Measurements from ENCODE around the gene AGAP1.
"Not testable (repeated sequence)": the region's sequence is repeated elsewhere in the genome, so short reads cannot be mapped to it uniquely, and the experiment has no call there.

AGAP1 gene

DNA sequence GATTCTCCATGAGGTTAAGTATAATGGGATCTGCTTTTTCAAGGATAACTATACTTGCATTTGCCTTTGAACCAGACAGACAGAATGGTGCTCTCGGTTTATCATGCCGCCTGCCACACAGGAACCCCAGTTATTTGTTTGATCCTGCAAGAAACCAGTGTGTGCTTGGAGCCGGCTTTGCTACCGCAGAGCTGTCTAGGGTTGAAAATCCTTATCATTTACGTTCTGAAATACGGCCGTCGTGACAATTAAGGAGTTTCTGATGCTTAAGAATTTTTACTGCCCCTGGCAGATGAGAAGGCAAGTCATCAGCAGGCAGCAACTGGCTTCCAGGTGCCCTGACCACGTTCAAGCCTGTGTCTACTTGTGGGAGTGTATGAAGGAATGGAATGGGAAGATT, 562.3 kb downstream of the AGAP1 start:
- no peak for DNase-seq

DNA sequence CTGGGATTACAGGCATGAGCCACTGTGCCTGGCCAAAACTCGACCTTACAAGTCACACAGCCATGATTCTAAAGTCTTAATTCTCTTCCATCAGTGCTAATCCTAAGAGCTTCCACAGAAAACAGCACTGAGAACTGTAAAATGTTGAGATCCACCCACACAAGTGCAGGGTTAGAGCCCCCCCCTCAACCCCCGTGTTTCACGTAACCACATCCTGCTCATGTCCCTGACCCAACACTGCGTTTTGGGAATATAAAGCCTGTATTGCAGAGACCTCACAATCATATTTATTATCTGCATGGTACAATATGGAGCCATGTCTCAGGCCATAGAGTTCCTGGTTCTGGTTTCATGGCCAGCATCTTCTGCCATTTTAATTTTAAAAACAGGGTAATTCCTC, 563.5 kb downstream of the AGAP1 start:
- DNase-seq: no peak

DNA sequence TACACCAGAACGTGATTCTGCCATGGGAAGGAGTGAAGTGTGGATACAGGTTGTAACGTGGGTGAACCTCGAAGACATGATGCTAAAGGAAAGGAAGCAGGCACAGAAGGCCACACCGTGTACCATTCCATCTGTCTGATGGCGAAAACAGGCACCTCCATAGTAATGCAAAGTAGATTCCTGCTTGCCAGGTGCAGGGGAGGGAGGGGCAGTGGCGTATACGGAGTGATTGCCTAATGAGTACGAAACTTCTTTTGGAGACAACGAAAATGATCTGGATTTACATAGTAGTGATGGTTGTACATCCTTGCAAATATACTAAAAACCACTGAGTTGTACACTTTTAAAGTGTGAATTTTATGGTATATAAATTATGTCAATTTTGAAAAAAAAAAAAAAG, 567.7 kb downstream of the AGAP1 start:
- DNase-seq: no peak

DNA sequence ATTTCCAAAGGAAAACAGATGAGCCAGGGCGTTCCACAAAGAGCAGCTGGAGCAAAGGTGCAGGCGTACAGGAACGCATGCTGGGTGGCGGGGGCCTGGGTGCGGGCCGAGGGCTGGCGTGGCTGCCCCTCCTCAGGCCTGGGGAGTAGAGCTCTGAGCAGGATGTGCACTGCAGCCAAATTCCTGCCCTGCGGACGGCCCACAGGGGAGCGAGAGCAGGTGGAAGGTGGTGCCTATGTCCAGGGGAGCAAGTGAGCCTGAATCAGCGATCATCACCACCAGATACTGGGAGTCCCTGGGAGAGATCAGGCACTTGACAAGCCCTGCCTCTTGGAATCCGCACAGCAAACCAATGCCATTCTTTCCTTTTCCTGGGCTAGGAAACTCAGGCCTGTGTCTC, 568.1 kb downstream of the AGAP1 start:
- DNase-seq: no peak

DNA sequence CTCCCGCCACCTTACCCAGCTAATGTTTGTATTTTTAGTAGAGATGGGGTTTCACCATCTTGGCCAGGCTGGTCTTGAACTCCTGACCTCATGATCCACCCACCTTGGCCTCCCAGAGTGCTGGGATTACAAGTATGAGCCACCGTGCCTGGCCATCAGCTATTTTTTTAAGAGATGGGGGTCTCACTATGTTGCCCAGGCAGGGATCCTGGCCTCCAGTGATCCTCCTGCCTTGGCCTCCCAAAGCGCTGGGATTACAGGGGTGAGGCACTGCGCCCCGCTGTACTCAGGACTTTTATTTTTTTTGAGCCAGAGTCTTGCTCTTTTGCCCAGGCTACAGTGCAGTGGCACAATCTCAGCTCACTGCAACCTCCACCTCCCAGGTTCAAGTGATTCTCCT, 569.0 kb downstream of the AGAP1 start:
- DNase-seq: not testable (repeated sequence)

DNA sequence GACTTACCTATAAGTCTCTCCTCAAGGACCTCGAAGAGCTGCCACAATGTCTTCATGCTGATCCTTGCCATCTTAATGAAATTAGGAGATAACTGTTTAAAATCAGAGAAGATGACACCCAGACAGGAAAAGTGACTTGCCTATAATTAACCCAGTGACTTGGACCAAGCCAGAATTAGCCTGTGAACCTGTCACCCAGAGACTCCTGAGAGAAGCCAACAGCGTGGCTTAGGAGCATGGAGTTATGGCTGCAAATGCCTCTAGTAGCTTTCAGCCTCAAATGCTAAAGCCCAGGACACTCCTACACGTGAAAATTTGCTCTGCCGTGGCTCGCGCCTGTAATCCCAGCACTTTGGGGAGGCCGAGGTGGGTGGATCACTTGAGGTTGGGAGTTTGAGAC, 570.2 kb downstream of the AGAP1 start:
- DNase-seq: no peak

DNA sequence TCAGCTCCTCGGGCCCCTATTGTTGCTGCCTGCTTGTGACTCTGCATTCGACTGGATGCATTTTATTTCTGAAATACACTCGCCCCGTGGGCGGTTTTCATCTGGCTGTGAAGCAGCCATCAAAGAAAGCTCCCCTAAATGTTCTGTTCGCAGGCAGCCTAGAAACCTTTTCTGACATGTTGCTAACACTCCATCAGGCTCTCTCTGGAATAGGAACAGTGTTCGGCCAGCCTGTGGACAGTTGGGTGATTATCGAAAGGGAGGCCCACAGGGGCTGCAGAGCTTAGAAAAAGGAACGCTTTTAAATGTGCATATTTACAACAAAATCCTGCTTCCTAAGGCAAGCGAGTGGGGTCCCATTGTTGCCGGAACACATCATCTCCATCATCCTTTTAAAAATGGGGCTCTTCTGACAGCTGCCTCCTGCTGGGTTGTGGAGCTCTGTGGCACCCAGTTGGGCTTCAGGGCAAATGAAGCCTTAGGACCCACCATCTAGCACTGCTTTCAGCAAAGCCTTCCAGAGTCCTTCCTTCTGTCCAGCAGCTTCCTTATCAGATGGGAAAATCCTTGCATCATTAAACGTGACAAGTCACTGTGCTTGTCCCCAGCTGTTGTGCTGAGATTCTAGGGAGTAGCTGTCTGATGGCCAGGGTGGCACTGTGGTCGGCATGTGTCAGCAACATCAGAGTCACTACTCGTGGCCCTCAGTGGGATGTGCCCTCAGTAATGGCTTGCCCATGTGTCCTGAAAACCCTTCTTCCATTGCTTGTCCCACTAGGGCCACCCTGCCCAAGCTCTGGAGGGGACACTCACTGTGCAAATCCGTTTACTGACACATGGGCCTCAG, 571.7 kb downstream of the AGAP1 start:
- DNase-seq: no peak

DNA sequence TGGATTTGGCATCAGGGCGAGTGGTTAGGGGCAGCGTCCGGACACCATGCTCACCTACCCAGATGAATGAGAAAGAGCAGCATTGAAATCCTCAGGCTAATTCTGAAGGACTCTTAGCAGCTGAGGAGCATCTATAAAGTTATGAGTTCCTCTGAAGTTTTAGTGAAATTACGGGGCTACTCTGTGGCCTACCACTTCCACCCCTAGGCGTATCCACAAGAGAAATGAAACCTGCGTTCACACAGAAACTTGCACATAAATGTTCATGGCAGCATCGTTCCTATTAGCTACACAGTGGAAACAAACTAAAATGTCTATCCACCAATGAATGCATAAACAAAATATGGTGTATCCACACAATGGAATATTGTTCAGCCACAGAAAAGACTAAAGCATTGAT, 576.4 kb downstream of the AGAP1 start:
- no peak for DNase-seq

DNA sequence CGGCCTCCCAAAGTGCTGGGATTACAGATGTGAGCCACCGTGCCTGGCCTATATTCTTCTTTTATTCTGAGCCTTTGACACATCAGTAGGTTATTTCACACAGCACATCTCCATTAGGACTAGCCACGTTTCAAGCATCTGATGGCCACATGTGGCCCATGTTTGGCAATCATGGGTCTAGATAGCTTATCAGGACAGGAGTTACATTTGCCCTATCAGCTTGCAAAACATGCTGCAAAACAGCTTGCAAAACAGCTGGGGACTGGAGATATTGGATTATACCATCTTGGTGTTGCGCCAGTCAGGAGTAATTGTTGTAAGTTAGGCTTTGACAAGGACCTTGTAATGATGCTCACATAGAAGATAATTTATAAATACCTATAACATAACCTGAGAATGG, 579.4 kb downstream of the AGAP1 start:
- DNase-seq: no peak

DNA sequence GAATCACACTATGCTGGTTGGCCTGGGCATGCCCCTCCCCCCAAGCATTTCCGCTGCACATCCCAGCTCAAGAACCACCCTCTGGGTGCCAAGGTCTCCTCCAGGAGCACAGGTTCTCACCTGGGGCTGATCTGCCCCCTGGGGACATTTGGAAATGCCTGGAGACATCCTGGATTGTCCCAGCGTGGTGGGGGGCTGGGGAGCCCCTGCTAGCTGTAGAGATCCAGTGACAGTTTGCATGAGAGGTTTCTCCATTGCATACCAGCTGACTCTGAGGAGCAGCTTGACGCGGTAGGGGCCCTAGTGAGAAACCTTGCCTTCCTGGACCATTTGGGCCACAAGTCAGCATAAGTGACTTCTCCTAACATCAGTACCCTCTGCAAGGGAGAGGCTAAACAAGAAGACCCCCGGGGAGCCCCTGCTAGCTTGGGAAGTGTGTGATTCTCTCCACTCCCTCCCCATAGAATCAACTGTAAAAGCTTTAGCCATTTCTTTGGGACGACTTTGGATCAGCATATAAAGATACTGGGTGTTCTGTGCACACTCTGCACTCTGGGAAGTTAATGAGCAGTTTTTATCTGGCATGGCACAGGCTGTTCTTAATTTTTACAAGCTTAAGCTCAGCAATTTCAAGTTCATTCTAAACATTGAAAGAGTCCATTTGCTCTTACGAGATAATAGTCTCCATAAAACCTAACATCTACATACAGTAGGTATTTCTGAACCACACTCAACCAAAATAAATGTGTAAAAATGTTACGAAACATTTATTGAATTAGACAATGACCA, 580.2 kb downstream of the AGAP1 start:
- no peak for DNase-seq

DNA sequence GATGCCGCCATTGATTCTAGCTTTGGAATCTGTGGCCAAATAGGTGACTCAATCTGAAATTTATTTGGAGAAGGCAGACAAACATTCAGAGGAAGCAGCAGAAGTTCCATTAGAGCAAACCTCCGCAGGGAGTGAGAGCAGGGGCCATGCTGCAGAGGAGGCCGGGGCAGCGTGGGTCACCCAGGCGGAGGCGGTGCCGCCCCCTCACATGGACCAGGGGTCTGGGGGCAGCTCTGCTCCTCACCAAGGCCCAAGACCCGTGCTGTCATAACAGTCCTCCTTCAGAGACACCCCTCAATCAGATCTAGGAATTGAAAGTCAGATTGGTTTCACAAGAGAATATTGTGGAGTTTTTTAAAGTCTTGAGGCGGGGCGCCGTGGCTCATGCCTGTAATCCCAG, 582.0 kb downstream of the AGAP1 start:
- no peak for DNase-seq

DNA sequence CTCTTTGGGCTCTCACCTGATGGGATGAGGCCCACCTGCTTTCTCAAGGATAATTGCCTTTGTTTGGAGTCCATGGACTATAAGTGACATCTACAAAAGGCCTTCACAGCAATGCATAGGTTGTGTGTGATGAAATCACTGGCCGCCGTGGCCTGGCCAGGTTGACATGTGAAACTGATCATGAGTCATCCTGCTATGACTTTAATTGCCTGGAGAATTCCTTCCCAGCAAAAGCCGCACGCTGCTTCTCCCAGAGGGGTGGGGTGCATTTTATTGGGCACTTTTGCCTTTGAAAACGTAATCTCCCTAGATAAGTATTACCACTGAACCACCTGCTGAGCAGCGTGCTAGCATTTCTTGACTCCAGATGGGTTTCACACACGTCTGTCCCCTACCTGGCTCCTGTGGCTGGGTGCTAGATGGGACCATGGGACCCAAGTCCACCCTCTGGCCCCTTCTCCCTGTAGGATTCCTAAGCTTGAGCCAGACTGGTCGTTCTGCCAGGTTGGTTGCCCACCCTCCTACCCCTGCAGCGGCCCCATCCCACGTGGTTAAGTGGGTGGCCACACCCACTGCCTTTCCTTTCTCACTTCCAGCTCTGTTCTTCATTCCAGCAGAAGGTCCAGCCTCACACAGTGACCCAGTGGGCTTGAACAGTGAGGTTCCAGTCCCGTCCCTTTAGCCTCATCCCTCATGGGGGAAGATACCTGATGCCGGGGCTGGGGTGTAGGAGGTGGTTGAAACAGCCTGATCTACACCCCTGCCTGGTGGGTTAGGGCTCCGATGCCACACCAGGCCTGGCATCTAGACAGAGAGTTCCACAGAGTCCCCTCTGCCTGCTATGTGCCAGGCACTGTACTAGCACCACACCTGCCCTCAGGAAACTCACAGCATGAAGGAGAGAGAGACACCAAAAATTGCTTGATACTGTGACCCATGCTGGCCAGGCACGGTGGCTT, 584.7 kb downstream of the AGAP1 start:
- no peak for DNase-seq

DNA sequence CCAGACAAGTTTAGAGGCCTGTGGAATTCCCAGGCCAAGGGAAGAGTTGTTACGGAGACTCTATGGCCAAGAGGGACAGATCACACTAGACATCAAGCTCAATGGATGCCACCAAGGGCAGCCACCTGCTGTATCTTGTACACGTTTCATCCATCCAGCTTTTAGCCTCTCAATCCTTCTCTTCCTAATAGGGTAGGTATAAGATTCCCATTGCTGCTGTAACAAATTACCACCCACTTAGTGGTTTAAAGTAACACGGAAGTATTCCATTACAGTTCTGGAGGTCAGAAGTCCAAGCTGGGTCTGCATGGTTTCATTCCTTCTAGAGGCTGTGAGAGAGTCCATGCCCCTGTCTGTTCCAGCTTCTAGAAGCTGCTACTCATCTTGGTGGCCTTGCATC, 586.6 kb downstream of the AGAP1 start:
- no peak for DNase-seq

DNA sequence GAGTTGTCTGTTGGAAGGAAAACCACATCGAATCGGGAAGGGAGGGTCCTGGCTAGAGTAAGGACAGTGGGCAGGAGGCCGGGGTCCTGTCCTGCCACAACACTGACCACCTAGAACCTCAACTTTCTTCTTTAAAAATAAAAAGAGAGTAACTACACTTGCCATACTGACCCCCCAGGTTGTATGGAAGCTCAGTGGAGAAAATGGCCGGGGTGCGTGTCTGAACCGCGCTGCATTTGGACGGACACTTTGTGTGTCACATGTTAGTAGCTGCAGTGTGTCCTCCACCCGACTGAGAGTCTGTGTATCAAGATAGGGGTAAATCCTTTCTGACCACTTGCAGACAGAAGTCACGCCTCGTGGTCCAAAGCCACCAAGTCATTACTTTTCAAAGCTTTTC, 587.3 kb downstream of the AGAP1 start:
- no peak for DNase-seq

DNA sequence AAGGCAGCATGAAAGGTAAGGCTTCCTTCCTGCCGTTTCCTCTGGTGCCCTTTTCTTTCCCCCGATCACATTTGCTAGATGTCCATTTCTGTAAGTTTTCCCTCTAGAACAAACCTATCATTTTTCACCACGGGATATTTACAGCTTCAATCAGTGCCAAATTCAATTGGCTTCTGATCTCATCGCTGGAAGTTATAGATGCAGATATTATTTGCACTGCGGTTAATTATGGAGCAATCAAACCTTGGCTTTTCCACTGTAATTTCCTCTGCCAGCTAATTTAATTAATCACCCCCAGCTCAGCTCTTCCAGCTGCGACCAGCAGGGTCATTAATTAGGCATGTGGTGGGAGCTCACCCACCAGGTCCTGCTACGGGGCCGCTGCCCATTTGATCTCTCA, 588.2 kb downstream of the AGAP1 start:
- peak; percentile 50 for DNase-seq

DNA sequence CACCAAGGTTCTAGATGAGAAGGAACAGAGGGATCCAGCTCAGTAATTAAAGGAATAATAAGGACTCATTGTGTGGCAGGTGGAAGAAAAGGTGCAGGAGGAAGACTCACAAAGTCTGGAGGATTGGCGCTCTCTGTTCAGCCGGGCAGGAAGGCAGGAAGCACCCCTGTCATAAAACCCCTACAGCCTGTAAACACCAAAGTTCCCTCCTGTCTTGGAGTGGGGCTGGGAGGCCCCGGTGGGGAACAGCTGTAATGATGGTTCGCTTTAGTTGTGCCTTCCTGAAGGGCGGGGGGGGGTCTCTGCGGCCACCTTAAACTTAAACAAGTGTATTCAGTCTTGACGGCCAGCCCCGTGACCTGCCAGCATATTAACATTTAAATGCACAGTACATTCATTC, 590.1 kb downstream of the AGAP1 start:
- no peak for DNase-seq

DNA sequence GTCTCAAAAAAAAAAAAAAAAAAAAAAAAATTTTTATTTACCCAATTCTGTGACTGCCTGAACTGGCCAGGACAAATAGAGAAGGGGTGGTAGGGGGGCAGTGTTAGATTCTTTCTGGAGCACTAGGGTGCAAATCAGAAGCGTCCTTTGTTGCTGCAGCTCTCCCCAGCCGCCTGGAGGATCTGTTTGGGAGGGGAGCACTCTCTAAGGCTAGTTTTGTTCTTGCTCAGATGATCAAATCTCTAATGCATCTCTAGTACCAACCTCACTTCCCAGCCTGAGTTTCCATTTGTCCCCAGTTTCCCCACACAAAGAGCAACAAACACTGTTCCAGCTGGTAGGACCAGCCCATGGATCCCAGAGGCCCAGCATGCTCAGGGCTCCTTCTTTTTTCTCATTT, 591.4 kb downstream of the AGAP1 start:
- DNase-seq: no peak

DNA sequence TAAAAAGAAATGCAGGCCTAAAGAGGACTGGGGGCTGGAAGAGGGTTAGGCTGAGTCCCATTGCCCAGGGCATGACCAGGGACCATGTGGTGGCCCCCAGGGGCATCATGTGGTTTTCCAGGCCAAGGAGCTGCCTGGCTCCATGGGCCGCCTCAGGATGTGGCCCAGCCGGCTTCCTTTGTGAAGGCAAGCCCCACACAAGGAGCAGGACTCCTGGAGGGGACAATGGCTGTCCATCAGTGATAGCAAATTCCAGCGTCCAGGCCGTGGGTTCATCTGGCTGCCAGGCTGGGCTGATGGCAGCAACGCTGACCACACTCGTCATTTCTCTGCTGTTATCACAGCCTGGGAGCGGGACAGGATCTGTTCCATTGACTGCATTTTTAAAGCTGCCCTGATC, 591.8 kb downstream of the AGAP1 start:
- no peak for DNase-seq

DNA sequence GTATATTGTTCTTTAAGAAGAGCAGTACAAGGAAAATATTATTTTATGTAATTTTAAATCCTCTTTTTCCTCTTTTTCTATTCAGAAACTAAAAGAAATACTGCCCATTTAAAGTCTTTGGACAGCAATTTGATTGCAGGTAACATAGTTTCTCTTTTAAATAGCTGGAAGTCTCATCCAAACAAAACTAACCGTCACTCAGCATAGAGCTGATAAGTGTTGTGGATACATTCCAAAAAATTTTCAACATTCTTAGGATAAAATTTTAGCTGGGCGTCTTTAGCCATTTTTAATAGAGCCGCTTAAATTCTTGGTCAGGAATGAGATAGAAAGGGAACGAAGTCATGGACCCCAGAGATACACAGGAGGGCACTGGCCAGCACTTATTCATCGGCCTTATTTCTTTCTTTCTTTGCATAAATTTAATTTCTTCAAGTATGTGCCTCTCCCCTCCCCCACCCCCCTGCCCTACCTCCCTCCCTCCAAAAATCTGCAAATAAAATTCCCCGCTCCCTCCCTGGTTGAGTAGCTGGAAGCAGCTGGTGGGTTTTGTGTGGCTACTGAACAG, 592.6 kb downstream of the AGAP1 start:
- DNase-seq: no peak

DNA sequence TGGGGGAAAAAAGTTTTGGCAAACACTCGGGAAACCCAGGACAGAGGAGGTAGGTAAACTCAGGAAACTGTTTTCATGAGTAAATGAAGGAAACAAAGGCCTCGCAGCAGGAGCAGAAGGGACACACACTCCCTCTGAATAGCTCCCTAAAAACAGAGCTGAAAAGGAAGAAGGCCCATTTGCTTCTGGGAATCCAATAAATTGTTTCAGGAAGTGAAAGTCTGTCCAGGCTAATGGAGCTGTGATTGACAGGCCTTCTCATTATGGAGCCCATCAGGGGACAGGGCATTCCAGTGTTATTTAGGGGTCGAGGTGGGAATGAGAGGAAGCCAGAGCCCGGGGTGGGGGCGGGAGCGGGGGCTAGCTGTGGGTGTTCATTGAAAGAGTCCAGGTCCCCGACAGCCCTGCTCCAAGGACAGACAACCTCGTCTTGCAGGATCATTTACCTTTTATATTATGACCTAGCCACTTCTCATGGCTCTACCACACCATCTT, 593.2 kb downstream of the AGAP1 start:
- DNase-seq: peak; percentile 45

DNA sequence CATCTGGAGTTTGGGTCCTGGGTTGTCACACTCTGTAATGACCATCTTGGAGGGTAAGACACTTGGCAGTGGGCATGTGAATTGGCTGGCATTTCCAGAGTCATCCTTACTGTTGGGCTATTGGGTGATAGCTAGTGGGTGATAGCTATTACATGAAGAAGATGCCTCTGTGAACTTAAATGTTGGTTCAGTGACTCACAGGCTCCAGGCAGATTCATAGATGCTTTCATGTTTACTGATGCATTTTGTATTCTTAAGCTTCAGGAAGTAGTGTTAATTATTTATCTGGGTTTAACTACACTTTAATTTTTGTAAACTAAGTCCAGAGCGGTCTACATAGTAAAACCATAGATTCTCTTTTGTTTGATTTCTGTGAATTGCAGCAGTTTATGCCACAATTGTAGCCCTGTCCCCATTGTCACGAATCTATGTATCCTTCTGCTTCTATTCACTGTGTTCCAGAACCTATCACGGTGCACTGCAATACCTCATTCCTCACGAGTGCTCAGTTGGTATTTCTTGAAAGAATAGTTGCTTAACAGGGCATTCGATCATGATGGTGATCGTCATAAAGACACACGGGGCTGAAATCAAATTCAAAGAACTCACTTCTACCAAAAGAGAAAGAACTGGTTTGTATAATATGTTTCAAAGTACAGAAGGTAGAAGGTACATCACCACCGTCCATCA, 594.7 kb downstream of the AGAP1 start:
- DNase-seq: no peak
